HK-2 (cell line): Measurements from ENCODE around the gene FHIT.
"Not testable (repeated sequence)": the region's sequence is repeated elsewhere in the genome, so short reads cannot be mapped to it uniquely, and the experiment has no call there.

ENCODE experiments used
- DNase-seq: peaks from one replicate; pipeline ENCODE4 v3.0.0-alpha.2; 2018; ENCODE audit not compliant: unreplicated experiment

FHIT gene

DNA sequence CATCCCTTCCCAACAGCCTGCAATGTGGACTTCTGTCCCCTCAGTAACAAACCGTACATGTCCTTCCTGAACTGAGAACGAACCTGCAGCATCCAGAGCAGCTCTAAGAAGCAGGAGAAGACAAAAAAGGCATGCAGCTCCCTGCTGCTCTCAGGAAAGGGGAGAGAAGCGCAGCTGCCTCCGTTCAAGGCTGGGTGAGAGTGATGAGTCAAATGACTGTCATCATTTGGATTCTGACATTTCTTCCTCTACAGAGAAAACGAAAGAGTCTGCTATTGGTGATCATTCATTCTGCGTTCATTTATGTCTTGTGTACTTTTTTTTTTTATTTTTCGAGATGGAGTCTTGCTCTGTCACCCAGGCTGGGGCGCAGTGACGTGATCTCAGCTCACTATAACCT lies 677.8 kb downstream of the FHIT start:
- DNase-seq: no peak

DNA sequence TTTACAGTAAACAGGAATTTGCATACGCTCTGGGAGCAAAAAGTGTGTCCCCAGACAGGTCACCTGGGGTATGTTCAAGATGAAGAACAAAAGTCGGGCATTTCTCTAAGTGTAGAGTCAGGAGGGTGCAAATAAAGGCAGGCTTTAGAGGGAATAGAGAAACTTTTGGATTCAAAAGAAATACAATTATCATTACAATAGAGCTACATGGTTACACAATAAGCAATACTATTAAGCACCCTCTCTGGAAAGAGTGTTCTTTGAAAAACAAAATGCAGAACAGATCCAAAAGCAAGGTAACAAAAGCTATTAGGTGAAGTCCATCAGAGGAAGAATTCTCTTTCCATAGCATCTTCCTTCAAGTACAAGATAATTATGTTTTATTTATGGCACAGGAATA lies 679.7 kb downstream of the FHIT start:
- no peak for DNase-seq

DNA sequence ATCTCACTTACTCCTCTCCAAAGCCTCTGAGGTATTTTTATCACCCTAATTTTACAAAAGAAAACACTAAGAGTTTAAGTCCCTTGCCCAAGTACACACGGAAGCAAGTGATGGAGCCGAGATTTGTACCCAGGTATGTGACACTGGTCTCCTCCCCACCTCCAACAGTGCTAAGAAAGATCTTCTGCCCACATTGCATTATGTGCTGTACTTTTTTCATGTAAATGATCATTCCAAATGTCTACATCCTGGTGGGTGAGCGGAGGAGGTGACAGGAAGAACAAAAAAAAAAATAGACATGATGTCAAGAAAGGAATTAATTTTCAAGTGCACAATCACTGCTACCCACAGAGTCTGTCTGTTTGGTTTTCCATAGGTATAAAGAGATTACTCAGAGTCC lies 694.1 kb downstream of the FHIT start:
- no peak for DNase-seq

DNA sequence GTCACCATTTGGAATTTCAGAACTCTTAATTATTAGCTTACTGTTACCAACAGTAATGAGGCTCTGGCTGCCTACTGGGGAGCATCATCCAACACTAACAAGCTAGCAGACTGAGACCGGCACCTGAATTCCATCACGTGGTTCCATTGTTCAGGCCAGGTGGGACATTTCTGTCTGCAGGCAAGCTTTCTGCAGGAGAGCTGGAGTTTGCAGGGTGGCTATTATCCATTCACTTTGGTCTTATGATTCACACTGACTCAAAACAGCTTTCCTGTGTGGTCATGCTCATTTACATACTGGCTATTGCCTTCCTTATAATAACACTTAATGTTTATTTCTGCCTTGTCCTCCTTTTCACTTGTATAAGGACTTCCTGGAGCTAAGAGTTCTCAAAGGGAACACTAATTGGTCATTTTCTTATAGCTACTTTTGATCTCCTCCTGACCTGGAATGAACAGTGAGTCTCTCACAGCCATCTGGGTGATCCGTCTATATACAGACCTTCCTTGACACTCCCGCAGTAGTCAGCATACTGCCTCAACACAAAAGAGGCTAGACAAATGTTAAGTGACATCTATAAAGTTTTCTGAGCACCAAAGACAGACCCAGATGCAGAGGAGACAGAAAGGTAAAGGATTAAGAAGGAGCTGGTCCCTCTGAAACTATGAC lies 695.4 kb downstream of the FHIT start:
- no peak for DNase-seq

DNA sequence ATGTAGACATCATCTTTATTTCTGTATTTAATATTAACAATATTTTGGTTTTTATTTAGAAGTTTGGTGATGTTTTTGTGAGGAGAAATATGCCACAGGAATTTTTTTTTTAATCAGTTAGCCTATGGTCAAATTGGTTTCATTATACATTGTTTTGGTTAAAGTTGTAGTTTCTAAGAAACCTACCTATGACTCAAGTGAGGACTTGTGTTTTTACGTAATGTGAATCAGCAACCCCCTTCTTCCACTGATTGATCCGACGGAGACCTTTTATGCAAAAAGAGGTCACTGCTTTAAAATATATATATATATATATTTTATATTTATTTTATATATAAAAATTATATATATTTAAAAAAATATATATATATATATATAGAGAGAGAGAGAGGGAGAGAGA lies 698.1 kb downstream of the FHIT start:
- no peak for DNase-seq

DNA sequence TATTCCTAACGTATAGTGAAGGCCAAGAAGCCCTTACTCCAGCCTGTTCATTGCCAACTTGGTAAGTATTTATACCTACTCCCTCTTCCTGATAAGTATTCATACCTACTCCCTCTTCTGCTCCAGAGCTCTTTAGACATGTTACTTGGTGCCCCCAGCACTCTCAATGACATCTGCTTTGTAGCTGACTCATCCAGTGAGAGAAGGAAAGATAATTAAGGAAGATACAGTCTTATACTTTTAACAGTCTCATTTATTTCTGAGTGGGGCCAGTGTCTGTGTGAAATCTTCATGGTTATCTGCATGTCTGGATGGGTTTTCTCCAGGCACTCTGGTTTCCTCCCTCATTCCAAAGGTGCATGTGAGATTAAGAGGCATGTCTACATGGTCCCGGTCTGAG lies 698.7 kb downstream of the FHIT start:
- no peak for DNase-seq

DNA sequence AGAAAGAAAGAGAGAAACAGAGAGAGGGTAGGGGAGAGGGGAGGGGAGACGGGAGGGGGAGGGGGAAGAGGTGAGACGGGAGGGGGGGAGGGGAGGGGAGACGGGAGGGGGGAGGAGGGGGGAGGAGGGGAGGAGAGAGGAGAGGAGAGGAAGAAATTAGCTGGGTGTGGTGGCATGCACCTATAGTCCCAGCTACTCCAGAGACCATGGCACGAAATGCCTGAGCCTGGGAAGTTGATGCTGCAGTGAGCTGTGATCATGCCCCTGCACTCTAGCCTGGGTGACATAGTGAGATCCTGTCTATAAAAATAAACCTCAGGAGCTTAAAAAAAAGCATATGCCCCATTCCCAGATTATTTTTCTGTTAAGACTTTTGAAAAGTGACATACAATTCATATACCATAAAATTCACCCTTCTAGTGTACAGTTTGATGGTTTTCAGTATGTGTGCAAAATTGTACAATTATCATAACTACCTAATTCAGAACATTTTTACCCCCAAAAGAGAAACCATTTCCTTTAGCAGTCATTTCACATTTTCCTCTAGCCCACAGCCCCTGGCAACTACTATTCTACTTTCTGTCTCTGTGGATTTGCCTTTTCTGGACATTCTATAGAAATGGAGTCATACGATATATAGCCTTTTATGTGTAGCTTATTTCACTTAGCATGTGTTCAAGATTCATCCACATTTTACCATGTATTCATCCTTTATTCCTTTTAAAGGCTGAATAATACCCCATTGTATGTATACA lies 699.6 kb downstream of the FHIT start:
- DNase-seq: no peak

DNA sequence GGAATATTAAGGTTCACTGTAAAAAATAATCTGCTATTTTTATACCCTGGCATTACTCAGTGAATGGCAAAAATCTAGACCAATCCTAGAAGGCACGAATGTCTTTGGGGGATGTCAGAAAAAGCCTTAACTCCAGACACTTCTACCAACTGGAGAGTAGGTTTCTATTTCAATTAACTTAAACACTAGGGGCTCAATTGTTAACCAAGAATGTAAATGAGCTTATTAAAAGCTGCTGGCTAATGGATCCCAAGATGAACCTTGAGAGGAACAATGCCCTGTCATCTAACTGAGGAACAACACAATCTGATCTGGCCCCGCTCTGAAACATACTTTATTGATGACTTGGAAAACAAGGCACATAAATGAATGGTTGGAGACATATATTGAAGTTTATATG lies 701.4 kb downstream of the FHIT start:
- DNase-seq: no peak

DNA sequence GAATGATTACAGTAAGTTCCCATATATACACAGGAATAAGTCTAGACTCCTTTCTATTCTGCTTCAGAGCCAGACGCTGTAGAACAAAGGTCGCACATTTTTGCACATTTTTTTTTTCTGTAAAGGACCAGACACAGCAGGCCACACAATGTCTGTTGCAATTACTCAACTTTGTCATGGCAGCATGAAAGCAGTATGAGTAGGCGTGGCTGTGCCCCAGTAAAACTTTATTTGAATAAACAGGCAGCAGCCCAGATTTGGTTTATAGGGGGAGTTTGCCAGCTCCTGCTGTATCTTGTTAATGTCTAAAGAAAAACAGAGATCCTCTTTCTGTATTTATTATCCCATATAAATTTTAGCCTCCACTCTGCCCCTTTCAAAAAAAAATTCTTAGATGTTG lies 708.3 kb downstream of the FHIT start:
- no peak for DNase-seq

DNA sequence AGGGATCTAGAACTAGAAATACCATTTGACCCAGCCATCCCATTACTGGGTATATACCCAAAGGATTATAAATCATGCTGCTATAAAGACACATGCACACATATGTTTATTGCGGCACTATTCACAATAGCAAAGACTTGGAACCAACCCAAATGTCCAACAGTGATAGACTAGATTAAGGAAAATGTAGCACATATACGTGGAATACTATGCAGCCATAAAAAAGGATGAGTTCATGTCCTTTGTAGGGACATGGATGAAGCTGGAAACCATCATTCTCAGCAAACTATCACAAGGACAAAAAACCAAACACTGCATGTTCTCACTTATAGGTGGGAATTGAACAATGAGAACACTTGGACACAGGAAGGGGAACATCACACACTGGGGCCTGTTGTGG lies 711.9 kb downstream of the FHIT start:
- DNase-seq: not testable (repeated sequence)

DNA sequence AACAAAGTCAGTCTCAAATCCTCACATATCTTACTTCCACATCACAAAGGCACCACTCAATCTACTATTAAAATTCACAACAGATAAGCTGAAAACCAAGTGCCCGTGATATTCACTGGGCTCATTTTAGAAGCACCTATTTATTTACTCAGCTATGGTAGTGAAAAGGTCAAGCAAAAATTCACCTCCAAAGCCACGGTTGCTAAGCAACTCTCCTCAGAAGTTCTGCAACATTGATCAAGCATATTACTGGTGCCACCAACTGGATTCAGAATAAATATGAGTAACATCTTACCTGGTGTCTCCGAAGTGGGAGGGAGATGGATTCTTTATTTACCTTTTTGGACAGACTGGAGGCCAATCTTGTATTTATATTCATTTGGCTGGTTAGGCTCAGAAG lies 714.8 kb downstream of the FHIT start:
- DNase-seq: no peak

DNA sequence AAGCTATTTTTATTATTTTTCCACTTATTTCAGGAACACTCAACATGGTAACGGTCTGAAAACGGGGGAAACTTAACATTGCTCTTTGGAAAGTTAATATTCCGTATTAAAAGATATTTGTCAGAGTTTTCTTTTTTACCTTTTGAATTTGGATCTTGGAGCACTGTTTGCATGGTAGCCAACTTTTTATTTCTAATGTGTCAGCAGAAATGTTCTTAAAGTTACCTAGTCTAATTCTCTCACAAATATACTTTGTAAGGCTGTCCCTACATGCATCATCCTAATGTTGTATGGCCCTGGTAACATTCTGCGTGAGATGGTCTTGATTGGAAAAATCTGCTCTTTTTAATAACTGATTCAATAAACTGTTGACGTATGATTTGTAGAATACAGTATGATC lies 719.5 kb downstream of the FHIT start:
- no peak for DNase-seq

DNA sequence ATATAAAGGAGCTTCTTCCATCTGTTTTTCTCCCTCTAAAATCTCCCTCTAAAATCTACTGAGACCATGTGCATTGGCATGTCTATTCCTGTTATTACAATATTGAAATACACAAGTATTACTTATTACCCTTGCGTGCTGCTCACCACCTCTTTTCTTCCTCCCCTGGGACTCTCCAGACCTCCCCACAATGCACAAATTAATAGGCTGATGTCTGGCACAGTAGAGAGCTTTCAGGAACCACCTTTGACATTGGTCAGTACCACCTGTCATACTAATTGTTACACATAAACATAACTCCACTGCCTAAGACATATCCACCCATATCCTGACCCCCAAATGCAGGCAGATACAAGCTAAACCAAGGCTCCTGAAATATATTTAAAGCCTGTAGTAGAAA lies 722.6 kb downstream of the FHIT start:
- DNase-seq: no peak

DNA sequence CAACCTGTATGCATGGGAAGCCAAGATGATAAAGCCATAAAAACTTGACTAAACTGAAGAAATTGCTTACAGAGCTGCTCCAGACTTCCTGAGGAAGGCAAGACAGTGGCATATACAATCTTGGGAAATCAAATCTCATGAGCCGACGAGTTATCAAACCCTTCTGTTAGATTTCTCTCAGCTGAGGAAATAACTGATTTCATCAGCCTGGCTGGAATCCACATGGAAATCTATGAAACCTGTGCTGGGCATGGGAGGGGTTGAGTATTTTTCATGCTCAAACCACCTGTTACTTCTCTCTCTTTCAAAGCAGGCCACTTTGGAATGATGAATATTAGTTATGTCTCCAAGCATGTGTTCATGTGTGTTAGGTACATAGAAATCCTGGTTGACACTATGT lies 727.7 kb downstream of the FHIT start:
- no peak for DNase-seq

DNA sequence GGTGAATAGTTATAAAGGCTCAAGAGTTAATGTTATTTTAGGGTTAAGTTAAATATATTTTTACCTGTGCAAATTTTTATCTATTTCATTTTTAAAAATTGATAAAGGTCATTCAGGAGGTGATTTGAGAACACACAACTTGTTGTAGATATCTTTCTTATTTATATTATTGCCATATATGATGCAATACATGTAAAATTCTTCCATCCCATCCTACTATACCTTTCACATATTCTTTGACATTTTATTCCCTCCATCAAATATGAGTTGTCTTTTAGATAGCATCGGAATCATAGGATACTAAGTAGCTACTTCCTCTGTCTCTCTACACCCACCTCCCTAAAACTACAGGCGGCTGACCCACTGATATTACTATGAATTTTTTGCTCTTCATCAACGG lies 734.1 kb downstream of the FHIT start:
- no peak for DNase-seq

DNA sequence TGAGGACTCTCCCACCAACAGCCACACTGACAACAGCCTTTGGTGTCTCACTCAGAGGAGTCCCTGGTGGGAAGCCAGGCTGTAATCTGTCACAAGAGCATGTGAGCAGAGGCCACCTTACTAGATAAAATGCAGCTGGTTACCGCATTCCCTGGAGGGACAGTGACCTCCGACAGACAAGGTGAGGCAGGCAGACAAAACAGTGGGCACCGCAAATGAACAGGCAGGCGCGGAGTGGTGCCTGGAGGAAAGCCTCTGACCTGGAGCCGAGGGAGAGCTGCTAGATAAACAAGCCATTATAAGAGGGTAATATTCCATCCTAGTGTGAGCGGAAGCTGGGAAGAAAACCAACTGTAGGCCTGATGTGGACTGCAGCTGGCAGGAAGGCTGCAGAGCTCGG lies 736.4 kb downstream of the FHIT start:
- no peak for DNase-seq

DNA sequence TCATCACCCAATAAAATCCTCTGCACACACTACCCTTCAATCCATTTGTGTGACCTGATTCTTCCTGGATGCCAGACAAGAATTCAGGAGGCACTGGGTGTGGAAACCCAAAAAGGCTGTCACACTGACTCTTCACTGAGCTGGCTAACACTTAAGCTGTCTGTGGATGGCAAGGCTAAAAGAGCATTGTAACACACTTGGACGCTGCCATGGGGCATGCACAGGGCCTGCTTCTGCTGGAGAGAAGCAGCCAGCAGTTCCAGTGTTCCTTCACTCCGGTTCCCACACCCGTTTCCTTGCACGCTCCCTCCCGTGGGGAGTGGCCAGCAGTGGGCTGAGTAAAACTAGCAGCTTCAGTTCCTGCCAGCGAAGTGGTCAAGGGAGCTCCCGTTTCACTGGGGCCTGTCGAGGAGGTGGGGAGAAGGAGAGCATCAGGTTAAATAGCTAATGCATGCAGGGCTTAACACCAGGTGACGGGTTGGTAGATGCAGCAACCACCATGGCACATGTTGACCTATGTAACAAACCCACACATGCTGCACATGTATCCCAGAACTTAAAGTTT lies 737.1 kb downstream of the FHIT start:
- DNase-seq: no peak

DNA sequence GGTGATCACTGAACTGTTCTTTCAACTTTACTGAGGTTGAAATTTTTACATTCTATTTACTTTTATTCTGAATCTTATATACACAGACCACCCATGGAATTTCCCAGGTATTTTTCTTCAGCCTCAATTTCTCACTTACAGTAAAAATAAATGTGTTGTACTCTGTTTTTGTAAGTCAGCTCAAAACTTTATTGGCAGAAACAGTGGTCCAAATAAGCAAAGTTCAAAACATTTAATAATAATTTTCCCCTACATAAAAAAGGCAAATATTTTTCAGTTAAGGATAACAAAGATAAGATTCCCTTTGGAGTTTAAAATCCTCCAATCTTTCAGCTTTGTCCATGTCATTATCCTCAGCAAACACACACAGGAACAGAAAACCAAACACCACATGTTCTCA lies 738.0 kb downstream of the FHIT start:
- DNase-seq: no peak

DNA sequence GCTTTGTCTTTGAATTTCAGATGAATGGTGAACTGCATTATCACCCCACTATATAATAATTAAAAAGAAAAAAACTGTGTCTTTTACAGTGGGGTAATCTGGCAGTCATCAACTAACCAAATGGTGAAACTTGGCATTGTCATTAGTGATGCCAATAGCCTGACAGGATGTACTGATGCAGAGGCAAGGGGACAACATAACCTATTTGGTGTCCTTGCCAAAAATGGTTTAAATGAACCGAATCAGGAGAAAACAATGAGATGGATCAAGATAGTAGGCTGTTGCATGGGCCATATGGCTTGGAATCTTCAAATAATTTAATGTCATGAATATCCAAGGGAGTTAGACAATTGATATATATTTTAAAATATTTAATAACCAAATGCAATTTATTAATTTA lies 738.7 kb downstream of the FHIT start:
- DNase-seq: no peak

DNA sequence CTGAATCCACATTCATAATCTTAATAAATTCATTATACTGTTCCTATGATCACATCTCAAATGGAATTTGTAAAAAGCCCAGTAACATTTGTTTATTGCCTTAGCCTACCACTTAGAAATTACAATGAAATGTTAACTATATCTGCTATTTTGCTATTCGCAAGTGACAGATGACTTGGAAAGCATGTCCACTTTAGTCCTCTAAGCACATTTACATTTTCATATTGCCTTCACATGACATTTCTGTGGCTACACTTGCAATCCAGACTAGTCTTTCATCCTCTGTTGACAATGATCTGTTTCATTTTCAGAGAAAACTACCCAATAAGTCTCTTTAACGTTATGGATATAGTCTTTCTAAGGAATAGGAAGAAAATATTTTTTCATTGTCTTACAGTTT lies 741.8 kb downstream of the FHIT start:
- no peak for DNase-seq

DNA sequence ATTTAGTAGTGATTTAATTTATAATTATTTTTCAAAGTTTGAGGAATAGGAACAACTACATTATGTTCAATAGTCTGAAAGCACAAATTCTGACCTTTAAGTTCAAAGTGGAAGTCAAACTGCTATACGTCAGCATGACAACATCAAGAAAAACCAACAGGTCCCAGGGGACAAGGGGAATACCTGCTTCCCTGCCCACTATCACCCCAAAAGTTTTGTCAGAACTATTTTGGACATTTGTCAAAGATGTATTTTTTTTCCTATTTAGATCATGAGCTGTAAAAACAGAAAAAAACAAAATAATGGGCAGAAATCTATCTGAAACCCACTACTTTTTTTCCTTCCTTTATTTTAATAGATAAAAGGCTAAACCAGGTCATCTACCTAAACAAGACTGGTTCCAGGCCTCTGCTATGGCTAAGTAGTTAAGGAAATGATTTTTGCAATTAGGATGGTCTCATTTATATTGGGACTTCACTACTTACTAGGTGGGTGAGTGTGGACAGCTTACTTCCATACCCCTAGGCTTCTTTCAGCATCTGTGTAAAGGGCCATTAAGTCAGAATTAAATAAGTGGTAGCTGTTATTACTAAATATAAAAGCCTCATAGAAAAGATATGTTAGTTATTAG lies 746.3 kb downstream of the FHIT start:
- DNase-seq: no peak

DNA sequence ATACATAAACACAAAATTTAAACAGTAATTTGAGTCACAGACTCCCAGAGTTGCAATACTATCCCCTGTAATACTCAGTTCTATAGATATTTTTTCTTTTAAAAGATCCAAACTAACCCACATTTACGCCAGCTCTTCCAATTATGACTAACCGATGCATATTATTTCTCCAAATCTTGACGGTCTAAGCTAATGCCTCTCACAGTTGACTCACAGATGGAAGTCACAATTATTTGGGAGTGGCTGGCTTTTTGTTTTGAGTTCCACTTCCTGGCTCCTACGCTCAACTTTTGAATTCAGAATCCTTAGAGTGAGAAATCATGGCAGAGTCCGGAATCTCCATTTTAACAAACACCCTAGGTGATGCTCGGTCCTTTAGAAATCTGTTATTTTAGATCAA lies 749.9 kb downstream of the FHIT start:
- no peak for DNase-seq

DNA sequence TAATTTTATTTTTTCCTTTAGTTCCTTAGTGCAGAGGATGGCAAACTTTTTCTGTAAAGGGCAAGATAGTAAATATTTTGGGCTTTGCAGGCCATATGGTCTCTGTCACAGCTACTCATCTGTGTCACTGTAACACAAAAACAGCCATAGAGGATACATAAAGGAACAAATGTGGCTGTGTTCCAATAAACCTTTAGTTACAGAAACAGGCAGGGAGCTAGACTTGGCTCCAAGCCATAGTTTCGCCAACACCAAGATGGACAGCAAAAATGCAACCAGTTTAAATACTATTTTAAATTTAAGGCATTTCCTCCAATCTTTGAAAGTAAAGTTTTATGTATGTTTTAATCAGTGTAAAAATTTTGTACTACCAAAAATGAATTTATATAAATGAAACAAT lies 753.4 kb downstream of the FHIT start:
- DNase-seq: no peak
